ENCODE measurements around the gene CLHC1. TPM values are rescaled to one million over a fixed set of nuclear protein-coding genes. Genes with fewer than 3 reads are reported as not detected.

CLHC1 gene
- total and polyA plus RNA-seq, 2 donors (not counting 3 experiments of a cell fraction or from before 2014, with no cell fraction given), result 2.4 to 12.3 TPM

DNA sequence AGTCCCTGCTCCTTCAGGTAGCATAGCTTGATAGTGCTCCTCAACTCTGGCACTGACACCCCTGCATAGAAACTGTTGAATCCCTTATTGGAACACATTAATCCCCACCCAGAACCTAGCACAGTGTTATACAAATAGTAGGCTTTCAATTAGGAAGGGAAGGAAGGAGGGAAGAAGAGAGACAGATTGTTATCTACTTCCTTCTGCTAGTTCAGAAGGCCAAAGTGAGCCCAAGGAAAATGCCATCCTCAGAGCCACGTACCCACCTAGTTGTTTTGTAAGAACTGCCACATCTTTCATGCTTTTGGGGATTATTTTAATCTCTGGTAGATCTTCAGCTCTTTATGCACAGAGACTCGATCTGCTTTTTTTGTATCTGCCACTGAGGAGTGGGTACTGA lies 75.1 kb downstream of the CLHC1 start:
- intact Hi-C loops (cut with micrococcal nuclease), result no loop called here
- TF ChIP-seq GATA2 (IDR thresholded peaks at IDR 0.05; ENCODE audit: insufficient read depth, insufficient read length, low read depth, low read length) (peak; percentile 62), JUN (IDR thresholded peaks at IDR 0.05; ENCODE audit: borderline replicate concordance, insufficient read depth, insufficient read length, low read depth) (no peak)

DNA sequence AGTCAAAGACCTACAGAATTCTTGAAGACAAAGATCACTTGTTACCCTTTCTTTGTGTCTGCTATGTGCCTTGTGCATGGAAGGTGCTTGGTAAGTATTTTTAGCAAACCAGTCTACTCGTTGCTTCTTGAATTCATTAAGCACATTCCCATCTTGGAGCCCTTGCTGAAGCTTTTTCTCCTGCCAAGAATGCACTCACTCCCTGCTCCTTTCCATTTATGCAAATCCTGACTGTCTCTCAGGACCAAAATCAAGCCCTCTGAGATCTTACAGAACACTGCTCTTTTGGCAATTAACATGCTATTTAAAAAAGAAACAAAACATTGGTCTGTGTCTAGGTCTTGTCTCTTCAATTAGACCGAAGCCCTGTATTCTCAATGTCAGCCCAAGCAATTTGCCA lies 75.8 kb downstream of the CLHC1 start:
- Histone ChIP-seq H3K9ac (replicated peaks; ENCODE audit: extremely low read depth, insufficient read depth, low read length) (no peak overlapping the region), H3K9me3 (replicated peaks; ENCODE audit: control insufficient read depth, insufficient read depth, low read length) (no peaks in the 10 kb centered on the region), H3K4me2 (ENCODE audit: insufficient read depth, low read length) (no peak overlapping the region), H3K4me3 (replicated peaks in 1 of 3; ENCODE audit: insufficient read depth in 1 of 3, low read depth in 1 of 3, low read length in 3 of 3) (no peak overlapping the region), H2AFZ (ENCODE audit: low read depth, low read length) (no peak overlapping the region), H3K4me1 (ENCODE audit: control insufficient read depth, extremely low read depth, insufficient read depth, low read length) (peaks cover 23% of the 10 kb centered on the region), H4K20me1 (replicated peaks; ENCODE audit: control insufficient read depth, extremely low read depth, insufficient read depth, low read length) (no peaks in the 10 kb centered on the region), H3K79me2 (ENCODE audit: control insufficient read depth, insufficient read depth, low read length) (no peaks in the 10 kb centered on the region), H3K27me3 (ENCODE audit: control insufficient read depth in 2 of 2, insufficient read depth in 2 of 2, low read length in 2 of 2) (no peaks in the 10 kb centered on the region), H3K27ac (ENCODE audit: insufficient read depth, low read depth, low read length) (no peak overlapping the region), H3K36me3 (ENCODE audit: control insufficient read depth in 2 of 2, extremely low read depth in 1 of 2, insufficient read depth in 2 of 2, low read length in 2 of 2) (no peaks in the 10 kb centered on the region), H3K9me1 (replicated peaks; ENCODE audit: control insufficient read depth, extremely low read depth, insufficient read depth, low read length) (no peaks in the 10 kb centered on the region)
- POLR2A ChIA-PET, result no interaction called here
- FAIRE-seq (no peak), DNase-seq (ENCODE audit: low read depth, low spot score) (no peak)
- intact Hi-C loops (cut with micrococcal nuclease), result no loop called here
- no TSS peak for BruUV-seq (replicated peaks)
- dilution Hi-C loops (cut with MboI; ENCODE audit: extremely low pct_ligation_motif_present, low sequenced_read_pairs), result no loop called here
- TF ChIP-seq MYC (IDR thresholded peaks at IDR 0.05; ENCODE audit: low read depth, low read length), result no peak
- TF ChIP-seq, protein P1, sequence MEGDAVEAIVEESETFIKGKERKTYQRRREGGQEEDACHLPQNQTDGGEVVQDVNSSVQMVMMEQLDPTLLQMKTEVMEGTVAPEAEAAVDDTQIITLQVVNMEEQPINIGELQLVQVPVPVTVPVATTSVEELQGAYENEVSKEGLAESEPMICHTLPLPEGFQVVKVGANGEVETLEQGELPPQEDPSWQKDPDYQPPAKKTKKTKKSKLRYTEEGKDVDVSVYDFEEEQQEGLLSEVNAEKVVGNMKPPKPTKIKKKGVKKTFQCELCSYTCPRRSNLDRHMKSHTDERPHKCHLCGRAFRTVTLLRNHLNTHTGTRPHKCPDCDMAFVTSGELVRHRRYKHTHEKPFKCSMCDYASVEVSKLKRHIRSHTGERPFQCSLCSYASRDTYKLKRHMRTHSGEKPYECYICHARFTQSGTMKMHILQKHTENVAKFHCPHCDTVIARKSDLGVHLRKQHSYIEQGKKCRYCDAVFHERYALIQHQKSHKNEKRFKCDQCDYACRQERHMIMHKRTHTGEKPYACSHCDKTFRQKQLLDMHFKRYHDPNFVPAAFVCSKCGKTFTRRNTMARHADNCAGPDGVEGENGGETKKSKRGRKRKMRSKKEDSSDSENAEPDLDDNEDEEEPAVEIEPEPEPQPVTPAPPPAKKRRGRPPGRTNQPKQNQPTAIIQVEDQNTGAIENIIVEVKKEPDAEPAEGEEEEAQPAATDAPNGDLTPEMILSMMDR (IDR thresholded peaks at IDR 0.05; ENCODE audit: extremely low read depth in 1 of 2, insufficient read depth in 1 of 2, low read depth in 1 of 2, low read length in 2 of 2), result no peak
- TF ChIP-seq FOS (IDR thresholded peaks at IDR 0.05; ENCODE audit: borderline replicate concordance, insufficient read depth, low read length), result no peak
- no peak for TF ChIP-seq EZH2 (IDR thresholded peaks at IDR 0.05; ENCODE audit: borderline replicate concordance, low read depth, low read length, severe bottlenecking)
- TF ChIP-seq POLR2A (IDR thresholded peaks at IDR 0.05; ENCODE audit: low read depth, low read length), result no peak
- TF ChIP-seq, protein P2, sequence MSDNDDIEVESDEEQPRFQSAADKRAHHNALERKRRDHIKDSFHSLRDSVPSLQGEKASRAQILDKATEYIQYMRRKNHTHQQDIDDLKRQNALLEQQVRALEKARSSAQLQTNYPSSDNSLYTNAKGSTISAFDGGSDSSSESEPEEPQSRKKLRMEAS (IDR thresholded peaks at IDR 0.05; ENCODE audit: insufficient read depth, insufficient read length), result no peak
- TF ChIP-seq POLR2AphosphoS5 (IDR thresholded peaks at IDR 0.05; ENCODE audit: insufficient read depth, low read depth, low read length), result no peak
- TF ChIP-seq JUN (IDR thresholded peaks at IDR 0.05; ENCODE audit: borderline replicate concordance, insufficient read depth, insufficient read length, low read depth), result no peak
- TF ChIP-seq GATA2 (IDR thresholded peaks at IDR 0.05; ENCODE audit: insufficient read depth, insufficient read length, low read depth, low read length), result no peak
- CTCF ChIA-PET, result interaction anchor here (1.9 kb wide), 1 partner anchor 108 kb away, joined by 4 read pairs; no protein-coding TSS in a partner anchor

More for the DNA sequence above, 75.1 kb downstream of the CLHC1 start:
- no peaks in the 10 kb centered on the region for H3K79me2 ChIP-seq (ENCODE audit: control insufficient read depth, insufficient read depth, low read length)
- dilution Hi-C loops (cut with MboI; ENCODE audit: extremely low pct_ligation_motif_present, low sequenced_read_pairs), result no loop called here
- POLR2A ChIA-PET, result no interaction called here
- no peak overlapping the region for H3K27ac ChIP-seq (ENCODE audit: insufficient read depth, low read depth, low read length)
- H4K20me1 ChIP-seq (replicated peaks; ENCODE audit: control insufficient read depth, extremely low read depth, insufficient read depth, low read length), result no peaks in the 10 kb centered on the region
- H3K4me1 ChIP-seq (ENCODE audit: control insufficient read depth, extremely low read depth, insufficient read depth, low read length), result peaks cover 30% of the 10 kb centered on the region
- H3K27me3 ChIP-seq (ENCODE audit: control insufficient read depth in 2 of 2, insufficient read depth in 2 of 2, low read length in 2 of 2), result no peaks in the 10 kb centered on the region
- CTCF ChIA-PET, result interaction anchor here (1.9 kb wide), 1 partner anchor 109 kb away, joined by 4 read pairs; no protein-coding TSS in a partner anchor
- FAIRE-seq, result no peak
- H3K4me3 ChIP-seq (replicated peaks in 1 of 3; ENCODE audit: insufficient read depth in 1 of 3, low read depth in 1 of 3, low read length in 3 of 3), result no peak overlapping the region
- no peaks in the 10 kb centered on the region for H3K9me1 ChIP-seq (replicated peaks; ENCODE audit: control insufficient read depth, extremely low read depth, insufficient read depth, low read length)
- BruUV-seq (replicated peaks), result no TSS peak
- H3K9me3 ChIP-seq (replicated peaks; ENCODE audit: control insufficient read depth, insufficient read depth, low read length), result no peaks in the 10 kb centered on the region
- H3K9ac ChIP-seq (replicated peaks; ENCODE audit: extremely low read depth, insufficient read depth, low read length), result no peak overlapping the region
- no peak for DNase-seq (ENCODE audit: low read depth, low spot score)
- no peak overlapping the region for H3K4me2 ChIP-seq (ENCODE audit: insufficient read depth, low read length)
- no peak overlapping the region for H2AFZ ChIP-seq (ENCODE audit: low read depth, low read length)
- no peaks in the 10 kb centered on the region for H3K36me3 ChIP-seq (ENCODE audit: control insufficient read depth in 2 of 2, extremely low read depth in 1 of 2, insufficient read depth in 2 of 2, low read length in 2 of 2)

Data from endothelial cell of umbilical vein (primary cell).